Daoy (cell line): ENCODE results near the gene C1orf35. TPM values are rescaled to one million over a fixed set of nuclear protein-coding genes. Genes with fewer than 3 reads are reported as not detected.

ENCODE experiments used
- DNase-seq: peaks from one replicate; pipeline ENCODE4 v3.0.0-alpha.2; 2015; ENCODE audit warnings: low read depth
- total RNA-seq: library from RNA; depleted of rRNA; stranded (reverse); fragments of >200 nt; shearing (Covaris generic); gene quantifications from 2 replicates; pipeline ENCODE4 v1.2.3, GENCODE V29; 2014; rRNA removed

C1orf35 gene
- total RNA-seq, result 14.8 and 19.9 TPM in 2 replicates

- DNase-seq, result peak; percentile 96
These were observed at the start of gene C1orf35 for GRCh38 chr1:228102791-228103620. TSS of gene C1orf35 (minus strand) at chr1:228103325. CDS start at chr1:228103227, 98 bp downstream.

- no peak for DNase-seq
These were observed 49.8 kb upstream of the C1orf35 start for GRCh38 chr1:228152918-228153258.

GRCh38 chr1:228152097-228152917 is 49.2 kb upstream of the C1orf35 start:
- no peak for DNase-seq

GRCh38 chr1:228151180-228151925 is 48.2 kb upstream of the C1orf35 start:
- DNase-seq, result peak; percentile 5

GRCh38 chr1:228150461-228151179 is 47.5 kb upstream of the C1orf35 start:
- DNase-seq, result peak; percentile 43

GRCh38 chr1:228150120-228150460 is 47.0 kb upstream of the C1orf35 start:
- DNase-seq, result no peak

GRCh38 chr1:228149406-228150119 is 46.4 kb upstream of the C1orf35 start, which contains the start of gene GJC2:
TSS of gene GJC2 (plus strand) at chr1:228149930. CDS start at chr1:228157759, 7,829 bp downstream.
- DNase-seq, result peak; percentile 54

GRCh38 chr1:228148935-228149405 is 45.8 kb upstream of the C1orf35 start:
- no peak for DNase-seq

- no peak for DNase-seq
These were observed 45.2 kb upstream of the C1orf35 start for GRCh38 chr1:228148196-228148861.

GRCh38 chr1:228147768-228148167 is 44.6 kb upstream of the C1orf35 start:
- DNase-seq, result no peak

GRCh38 chr1:228147151-228147693 is 44.1 kb upstream of the C1orf35 start:
- DNase-seq, result no peak

GRCh38 chr1:228146417-228147150 is 43.5 kb upstream of the C1orf35 start:
- DNase-seq, result no peak

GRCh38 chr1:228145463-228146416 is 42.6 kb upstream of the C1orf35 start:
- no peak for DNase-seq

- DNase-seq, result no peak
These were observed 41.8 kb upstream of the C1orf35 start for GRCh38 chr1:228144993-228145343.

GRCh38 chr1:228144193-228144992 is 41.3 kb upstream of the C1orf35 start:
- DNase-seq, result no peak

- no peak for DNase-seq
These were observed 40.5 kb upstream of the C1orf35 start for GRCh38 chr1:228143480-228144192.
